ENCODE measurements around the gene PLB1. TPM values are rescaled to one million over a fixed set of nuclear protein-coding genes. Genes with fewer than 3 reads are reported as not detected.

PLB1 gene
- polyA plus RNA-seq, 1 donor from 2014 or later: 2.8 TPM

GRCh38 chr2:28447086-28447485 lies 48.8 kb upstream of the PLB1 start:
- no peaks in the 10 kb centered on the region for H4K20me1 ChIP-seq (ENCODE audit: insufficient read depth)
- H3K9me3 ChIP-seq (ENCODE audit: low read length): no peaks in the 10 kb centered on the region
- H3K4me2 ChIP-seq (ENCODE audit: low read length): no peak overlapping the region
- no peaks in the 10 kb centered on the region for H3K79me2 ChIP-seq (replicated peaks; ENCODE audit: insufficient read depth, low read length)
- no peak overlapping the region for H3K27ac ChIP-seq (ENCODE audit: low read length)
- H3K27me3 ChIP-seq (ENCODE audit: insufficient read depth, low read depth, low read length): no peaks in the 10 kb centered on the region
- H3K36me3 ChIP-seq (ENCODE audit: insufficient read depth, low read length): no peaks in the 10 kb centered on the region
- no peaks in the 10 kb centered on the region for H3F3A ChIP-seq (ENCODE audit: insufficient read depth, low read length, poor library complexity, severe bottlenecking)
- H3K9ac ChIP-seq (ENCODE audit: low read length): no peak overlapping the region
- H2AFZ ChIP-seq (ENCODE audit: low read depth, low read length): no peak overlapping the region
- TF ChIP-seq RAD21 (conservative IDR thresholded peaks at IDR 0.05): no peak
- TF ChIP-seq EZH2 (IDR thresholded peaks at IDR 0.05; ENCODE audit: borderline replicate concordance, insufficient read depth, low read length, poor library complexity, severe bottlenecking): no peak
- TF ChIP-seq EP300 (conservative IDR thresholded peaks at IDR 0.05; ENCODE audit: poor library complexity, severe bottlenecking): no peak
- TF ChIP-seq MXI1 (conservative IDR thresholded peaks at IDR 0.05; ENCODE audit: poor library complexity, severe bottlenecking): no peak
- H3K9me2 ChIP-seq (ENCODE audit: insufficient read depth, low read length): no peaks in the 10 kb centered on the region
- no peak overlapping the region for H3K4me3 ChIP-seq (ENCODE audit: low read length)

GRCh38 chr2:28447943-28448792 lies 47.7 kb upstream of the PLB1 start:
- Histone ChIP-seq H3K79me2 (replicated peaks; ENCODE audit: insufficient read depth, low read length) (no peaks in the 10 kb centered on the region), H3K9me3 (ENCODE audit: low read length) (no peaks in the 10 kb centered on the region), H3K27ac (ENCODE audit: low read length) (no peak overlapping the region), H4K20me1 (ENCODE audit: insufficient read depth) (no peaks in the 10 kb centered on the region), H3K27me3 (ENCODE audit: insufficient read depth, low read depth, low read length) (no peaks in the 10 kb centered on the region), H3K9me2 (ENCODE audit: insufficient read depth, low read length) (no peaks in the 10 kb centered on the region), H3K36me3 (ENCODE audit: insufficient read depth, low read length) (no peaks in the 10 kb centered on the region), H3K4me3 (ENCODE audit: low read length) (no peak overlapping the region), H3F3A (ENCODE audit: insufficient read depth, low read length, poor library complexity, severe bottlenecking) (no peaks in the 10 kb centered on the region), H3K9ac (ENCODE audit: low read length) (no peak overlapping the region), H2AFZ (ENCODE audit: low read depth, low read length) (no peak overlapping the region), H3K4me2 (ENCODE audit: low read length) (no peak overlapping the region)
- no peak for TF ChIP-seq EP300 (conservative IDR thresholded peaks at IDR 0.05; ENCODE audit: poor library complexity, severe bottlenecking)
- TF ChIP-seq REST (IDR thresholded peaks at IDR 0.05; ENCODE audit: borderline replicate concordance): no peak
- TF ChIP-seq TAF1 (IDR thresholded peaks at IDR 0.05; ENCODE audit: low read depth): no peak
- TF ChIP-seq RAD21 (conservative IDR thresholded peaks at IDR 0.05): no peak
- TF ChIP-seq POLR2AphosphoS5 (IDR thresholded peaks at IDR 0.05): no peak
- TF ChIP-seq EZH2 (IDR thresholded peaks at IDR 0.05; ENCODE audit: borderline replicate concordance, insufficient read depth, low read length, poor library complexity, severe bottlenecking): no peak
- no peak for TF ChIP-seq CTCF (IDR thresholded peaks at IDR 0.05; ENCODE audit: poor library complexity, severe bottlenecking)
- no peak for TF ChIP-seq SMC3 (conservative IDR thresholded peaks at IDR 0.05; ENCODE audit: poor library complexity)
- no peak for TF ChIP-seq MXI1 (conservative IDR thresholded peaks at IDR 0.05; ENCODE audit: poor library complexity, severe bottlenecking)

Data from neural cell (in vitro differentiated cells).